ENCODE data around the gene OPCML.

DNA sequence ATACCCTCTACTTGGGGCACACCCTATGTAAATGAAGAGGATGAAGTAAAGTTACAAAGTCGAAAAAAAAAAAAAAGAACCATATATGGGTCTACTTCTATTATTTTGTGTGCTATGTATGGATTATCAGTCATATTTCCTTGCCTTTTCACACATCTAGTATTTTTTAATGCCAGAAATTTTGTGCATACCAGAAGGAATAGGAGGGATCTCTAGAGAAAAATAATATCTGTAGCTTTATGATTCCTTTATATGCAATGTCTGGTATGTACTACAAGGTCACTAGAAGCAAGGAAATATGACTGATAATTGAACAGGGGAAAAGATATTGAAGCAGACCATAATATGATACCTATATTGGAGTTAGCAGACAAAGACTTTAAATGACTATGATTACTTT, 713.4 kb downstream of the OPCML start:
- TF ChIP-seq CTCF (IDR thresholded peaks at IDR 0.05) = no peak
- TF ChIP-seq EP300 (IDR thresholded peaks at IDR 0.05) = no peak

All from esophagus muscularis mucosa (tissue), 3 donors.